GM18867 (cell line): ENCODE results near the gene ENOPH1.
"Not testable (repeated sequence)": the region's sequence is repeated elsewhere in the genome, so short reads cannot be mapped to it uniquely, and the experiment has no call there.

Experiments used
- ATAC-seq: cut with Tn5 transposase; IDR thresholded peaks from one replicate; pipeline ENCODE4 v1.9.1; 2021; ENCODE audit warnings: mild to moderate bottlenecking, moderate library complexity; ENCODE audit not compliant: unreplicated experiment

Gene ENOPH1

GRCh38 chr4:82430193-82430963 is at the start of gene ENOPH1, which contains the start of gene HNRNPDL:
TSS of gene ENOPH1 (plus strand) at chr4:82430590. CDS start at chr4:82430830, 240 bp downstream.
TSS of gene HNRNPDL (minus strand) at chr4:82430462. CDS start at chr4:82429690, 772 bp downstream.
- peak; percentile 71 for ATAC-seq

- no peak for ATAC-seq
Measured at GRCh38 chr4:82380831-82381230, 49.6 kb upstream of the ENOPH1 start.

- no peak for ATAC-seq
Measured at GRCh38 chr4:82381235-82381634, 49.2 kb upstream of the ENOPH1 start.

GRCh38 chr4:82381661-82382296 is 48.6 kb upstream of the ENOPH1 start:
- ATAC-seq, result no peak

GRCh38 chr4:82382751-82383150 is 47.6 kb upstream of the ENOPH1 start:
- ATAC-seq, result no peak

GRCh38 chr4:82386312-82386711 is 44.1 kb upstream of the ENOPH1 start:
- ATAC-seq, result not testable (repeated sequence)

- no peak for ATAC-seq
Measured at GRCh38 chr4:82388405-82388804, 42.0 kb upstream of the ENOPH1 start.

GRCh38 chr4:82390061-82390460 is 40.3 kb upstream of the ENOPH1 start:
- not testable (repeated sequence) for ATAC-seq

GRCh38 chr4:82394896-82395295 is 35.5 kb upstream of the ENOPH1 start:
- ATAC-seq, result no peak

GRCh38 chr4:82397527-82397926 is 32.9 kb upstream of the ENOPH1 start:
- ATAC-seq, result no peak

GRCh38 chr4:82398263-82398662 is 32.1 kb upstream of the ENOPH1 start:
- ATAC-seq, result peak; percentile 63

- ATAC-seq, result no peak
Measured at GRCh38 chr4:82401600-82401999, 28.8 kb upstream of the ENOPH1 start.

- no peak for ATAC-seq
Measured at GRCh38 chr4:82402196-82402775, 28.1 kb upstream of the ENOPH1 start.

- ATAC-seq, result no peak
Measured at GRCh38 chr4:82403725-82404124, 26.7 kb upstream of the ENOPH1 start.

- not testable (repeated sequence) for ATAC-seq
Measured at GRCh38 chr4:82415061-82415460, 15.3 kb upstream of the ENOPH1 start.

GRCh38 chr4:82415922-82416365 is 14.4 kb upstream of the ENOPH1 start:
- no peak for ATAC-seq

- no peak for ATAC-seq
Measured at GRCh38 chr4:82419451-82419850, 10.9 kb upstream of the ENOPH1 start.

GRCh38 chr4:82421796-82422560 is 8.4 kb upstream of the ENOPH1 start:
- no peak for ATAC-seq

GRCh38 chr4:82422616-82423015 is 7.8 kb upstream of the ENOPH1 start:
- no peak for ATAC-seq

- ATAC-seq, result no peak
Measured at GRCh38 chr4:82423245-82424054, 6.9 kb upstream of the ENOPH1 start.
